HFF-Myc (cell line): ENCODE measurements around the gene CAPG.

Experiments used
- DNase-seq: peaks from one replicate; pipeline ENCODE4 v3.0.0-alpha.2; 2011; ENCODE audit warnings: low read depth; ENCODE audit errors: extremely low read depth
- H3K4me3 ChIP-seq: replicated peaks from 2 replicates; pipeline ENCODE4 v1.5.1; 2011; ENCODE audit warnings: low read depth, mild to moderate bottlenecking, control low read depth, low read length
- CTCF ChIP-seq: IDR thresholded peaks from 2 replicates; pipeline ENCODE4 v1.5.1; 2012; ENCODE audit warnings: mild to moderate bottlenecking, low read depth, low read length, control low read depth; ENCODE audit errors: missing control alignments

Gene CAPG

DNA sequence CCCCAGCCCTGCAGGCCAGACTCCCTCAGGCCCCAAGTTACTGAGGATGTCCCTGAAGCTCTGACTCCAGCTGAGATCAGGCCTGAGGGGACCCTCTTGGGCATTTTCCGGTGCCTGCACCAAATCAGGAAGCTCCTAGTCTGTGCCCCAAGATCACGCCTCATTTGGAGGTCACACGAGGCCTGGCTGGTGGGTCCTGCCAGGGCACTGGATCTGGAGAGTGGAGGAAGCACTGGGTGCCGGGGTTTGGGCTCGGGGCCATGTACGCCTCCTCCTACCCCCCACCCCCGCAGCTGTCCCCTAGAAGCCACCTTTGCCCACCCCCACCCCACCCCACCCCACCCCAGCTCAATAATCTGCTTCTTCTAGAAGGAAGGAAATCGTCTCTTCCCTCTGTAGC lies 24.5 kb upstream of the CAPG start:
- no peak overlapping the region for H3K4me3 ChIP-seq
- TF ChIP-seq CTCF: no peak
- no peak for DNase-seq

DNA sequence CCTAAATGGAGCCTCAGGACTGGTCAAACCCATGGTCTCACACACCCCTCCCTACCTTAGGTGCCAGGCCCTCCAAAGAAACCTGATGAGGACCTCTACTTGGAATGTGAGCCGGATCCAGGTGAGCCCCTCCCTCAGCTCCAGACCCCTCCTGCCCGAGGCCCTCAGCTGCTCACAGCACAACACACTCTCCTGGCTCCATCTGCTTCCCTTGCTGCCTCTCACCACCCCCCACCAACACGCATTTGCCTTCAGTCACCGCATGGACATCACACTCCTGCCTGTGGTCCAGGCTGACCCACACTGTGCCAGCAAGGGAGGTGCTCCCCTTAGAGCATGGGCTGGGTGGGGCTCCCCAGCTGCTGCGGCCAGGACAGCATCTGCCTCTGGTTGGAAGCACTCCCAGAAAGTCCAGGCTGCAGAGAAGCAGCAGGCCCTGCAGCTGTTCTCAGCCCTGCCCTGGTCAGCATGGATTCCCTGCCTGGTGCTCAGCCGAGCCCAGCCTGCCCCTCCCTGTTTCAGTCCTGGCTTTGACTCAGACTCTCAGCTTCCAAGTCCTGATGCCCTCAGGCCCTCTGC lies 23.4 kb upstream of the CAPG start:
- no peak overlapping the region for H3K4me3 ChIP-seq
- TF ChIP-seq CTCF: no peak
- peak; percentile 90 for DNase-seq

GRCh38 chr2:85431570-85432205 lies 21.5 kb upstream of the CAPG start:
- H3K4me3 ChIP-seq: no peak overlapping the region
- no peak for DNase-seq
- TF ChIP-seq CTCF: no peak

DNA sequence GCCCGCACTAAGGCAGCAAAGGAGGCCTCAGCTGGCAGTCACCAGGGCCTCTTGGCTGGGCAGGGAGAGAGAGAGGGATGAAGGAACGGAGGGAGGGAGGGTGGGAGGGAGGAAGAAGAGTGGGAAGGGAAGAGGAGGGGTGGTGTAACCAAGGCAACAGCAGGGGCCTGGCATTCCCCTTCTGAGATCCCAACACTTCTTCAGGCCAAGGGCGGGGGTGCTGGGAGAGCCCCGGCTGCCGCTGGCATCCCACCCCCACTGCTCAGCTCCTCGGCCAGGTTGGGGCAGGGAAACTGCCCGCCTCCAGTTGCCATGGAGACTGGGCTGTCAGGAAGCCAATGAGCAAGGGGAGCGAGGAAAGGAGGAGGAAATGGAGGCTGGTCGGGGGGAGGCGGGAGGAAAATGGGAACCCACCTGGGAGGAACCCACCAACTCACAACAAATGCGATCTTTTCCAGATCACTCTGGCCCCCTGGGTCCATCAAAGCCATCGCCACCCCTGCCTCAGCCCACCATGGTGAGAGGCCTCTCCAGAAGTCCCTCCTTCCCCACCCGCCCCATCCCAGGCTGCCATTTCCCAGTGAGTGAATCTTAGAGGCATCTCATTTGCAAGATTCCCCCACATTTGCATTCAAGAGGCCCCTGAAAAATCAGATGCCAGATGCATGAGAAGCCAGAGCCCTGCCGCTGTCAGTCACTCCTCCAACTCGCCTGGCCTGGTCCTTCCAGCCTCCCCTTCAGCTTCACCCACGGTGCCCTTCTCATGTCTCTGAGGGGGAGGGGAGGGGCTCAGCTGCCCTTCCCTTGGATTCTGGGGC lies 20.8 kb upstream of the CAPG start:
- H3K4me3 ChIP-seq: no peak overlapping the region
- TF ChIP-seq CTCF: no peak
- DNase-seq: no peak

- H3K4me3 ChIP-seq: no peak overlapping the region
- DNase-seq: no peak
- TF ChIP-seq CTCF: no peak
These were observed 19.7 kb upstream of the CAPG start for GRCh38 chr2:85429924-85430289.

GRCh38 chr2:85429213-85429923 lies 19.2 kb upstream of the CAPG start:
- H3K4me3 ChIP-seq: no peak overlapping the region
- no peak for TF ChIP-seq CTCF
- no peak for DNase-seq
